Nasal cavity respiratory epithelium epithelial cell of viscerocranial mucosa (primary cell): ENCODE data around the gene C8G. TPM values are rescaled to one million over a fixed set of nuclear protein-coding genes. Genes with fewer than 3 reads are reported as not detected.

ENCODE experiments used
- total RNA-seq: library from RNA; depleted of rRNA; stranded (reverse); fragments of >200 nt; gene quantifications from 2 replicates; pipeline ENCODE4 v1.2.3, GENCODE V29; 2014

The C8G gene
- total RNA-seq = 0.28 TPM in 1 of 2 replicates, not detected in the other

GRCh38 chr9:136944519-136945332, at the start of gene C8G, which contains the start of gene FBXW5:
Gene C8G, plus strand, starts transcription at chr9:136945243. Its CDS starts 78 bp downstream, at chr9:136945321.
Gene FBXW5, minus strand, starts transcription at chr9:136944738. Its CDS starts 655 bp downstream, at chr9:136944083.

DNA sequence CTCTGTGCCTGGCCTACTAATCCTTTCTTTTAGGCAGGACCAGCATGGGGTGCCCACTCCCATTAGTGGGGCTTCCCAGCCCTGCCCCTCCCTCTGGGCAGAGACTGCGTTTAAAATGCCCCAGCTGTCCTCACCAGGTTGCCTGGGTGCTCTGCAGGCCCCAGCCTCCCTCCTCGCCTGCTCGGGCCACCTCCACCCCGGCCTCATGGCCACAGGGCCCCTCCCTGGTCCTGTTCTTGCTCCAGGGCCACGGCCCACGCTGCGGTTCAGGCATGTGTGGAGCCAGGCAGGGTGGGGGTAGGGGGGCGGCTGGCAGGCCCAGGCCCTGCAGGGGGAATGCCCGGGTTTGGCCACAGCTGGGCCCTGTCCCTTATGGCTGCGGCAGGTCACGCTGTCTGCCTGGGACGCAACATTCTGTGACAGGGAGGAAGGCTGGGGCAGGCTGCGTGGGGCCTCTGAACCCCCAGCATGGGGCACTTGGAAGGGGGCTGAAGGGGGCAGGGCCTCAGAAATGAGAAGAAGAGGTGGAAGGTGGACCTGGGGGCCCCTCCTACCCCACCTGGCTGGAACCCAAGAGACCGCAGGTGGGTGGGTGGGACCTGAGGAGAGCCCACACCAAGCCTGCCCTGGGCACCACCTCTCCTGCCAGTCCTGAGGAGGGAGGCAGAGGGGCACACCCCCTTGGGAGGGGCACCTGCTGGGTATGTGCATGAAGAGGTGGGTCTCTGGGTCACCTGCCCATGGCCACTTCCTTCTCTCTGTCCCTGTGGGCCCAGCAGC, 6.7 kb downstream of the C8G start, which contains the start of gene LCN12:
Gene LCN12, plus strand, starts transcription at position 733 of the 780 bp plus-strand sequence. CDS start 55 bp downstream, outside the sequence.

DNA sequence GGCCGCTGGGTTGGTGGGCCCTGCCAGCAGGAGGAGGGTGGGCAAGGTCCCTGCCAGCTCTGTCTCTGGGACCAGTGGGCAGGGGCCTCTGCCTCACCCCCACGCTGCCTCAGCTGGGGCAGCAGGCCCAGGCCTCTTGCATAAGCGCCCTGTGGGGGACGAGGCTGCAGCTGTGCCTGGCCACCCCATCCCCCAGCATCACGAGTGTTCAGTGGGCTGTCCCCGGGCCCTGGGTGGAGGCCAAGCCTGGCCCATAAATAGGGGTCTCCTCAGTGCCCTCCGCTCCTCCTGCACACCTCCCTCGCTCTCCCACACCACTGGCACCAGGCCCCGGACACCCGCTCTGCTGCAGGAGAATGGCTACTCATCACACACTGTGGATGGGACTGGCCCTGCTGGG, 32.2 kb downstream of the C8G start, which contains the start of gene PTGDS:
Gene PTGDS, plus strand, starts transcription at position 282 of the 400 bp plus-strand sequence. Its CDS starts 75 bp downstream, at position 357.

DNA sequence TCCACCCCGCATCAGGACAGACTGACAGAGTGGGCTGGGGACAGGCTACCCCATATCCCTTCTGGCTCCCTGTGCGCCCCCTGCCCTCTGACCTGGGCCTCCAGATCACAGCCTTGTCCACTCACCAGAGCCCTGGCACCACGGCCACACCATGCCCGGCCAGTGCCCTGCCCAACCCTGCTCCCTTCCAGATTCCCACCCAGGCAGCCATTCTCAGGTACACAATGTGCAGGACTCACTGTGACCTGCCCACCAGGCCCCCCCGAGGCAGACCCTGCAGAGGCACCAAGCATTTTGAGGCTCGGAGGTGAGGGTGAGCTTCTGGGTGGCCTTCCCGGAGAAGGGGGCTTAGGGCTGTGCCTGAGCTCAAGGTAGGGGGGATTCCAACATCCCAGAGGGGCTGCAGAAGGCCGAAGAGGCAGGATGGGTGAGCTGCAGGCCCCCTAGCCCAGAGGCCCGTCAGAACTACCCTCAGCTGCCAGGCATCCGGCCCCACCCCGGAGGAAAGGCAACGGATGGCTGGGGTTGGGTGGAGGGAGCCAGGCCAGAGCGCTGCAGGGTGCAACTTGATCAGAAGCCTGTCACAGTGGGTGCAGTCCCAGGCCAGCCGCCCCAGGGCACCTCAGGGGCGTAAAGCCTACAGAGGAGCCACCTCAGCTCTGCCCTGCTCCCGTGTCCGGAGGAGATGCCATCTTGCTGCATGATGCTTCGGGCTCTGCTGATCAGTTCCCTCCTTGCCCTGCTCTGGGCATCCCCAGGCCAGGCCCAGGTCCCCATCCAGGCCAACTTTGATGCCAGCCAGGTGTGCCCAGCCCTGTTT, 37.4 kb downstream of the C8G start, which contains the start of gene LCNL1:
Gene LCNL1, plus strand, starts transcription at position 762 of the 820 bp plus-strand sequence. CDS start 594 bp downstream, outside the sequence.

DNA sequence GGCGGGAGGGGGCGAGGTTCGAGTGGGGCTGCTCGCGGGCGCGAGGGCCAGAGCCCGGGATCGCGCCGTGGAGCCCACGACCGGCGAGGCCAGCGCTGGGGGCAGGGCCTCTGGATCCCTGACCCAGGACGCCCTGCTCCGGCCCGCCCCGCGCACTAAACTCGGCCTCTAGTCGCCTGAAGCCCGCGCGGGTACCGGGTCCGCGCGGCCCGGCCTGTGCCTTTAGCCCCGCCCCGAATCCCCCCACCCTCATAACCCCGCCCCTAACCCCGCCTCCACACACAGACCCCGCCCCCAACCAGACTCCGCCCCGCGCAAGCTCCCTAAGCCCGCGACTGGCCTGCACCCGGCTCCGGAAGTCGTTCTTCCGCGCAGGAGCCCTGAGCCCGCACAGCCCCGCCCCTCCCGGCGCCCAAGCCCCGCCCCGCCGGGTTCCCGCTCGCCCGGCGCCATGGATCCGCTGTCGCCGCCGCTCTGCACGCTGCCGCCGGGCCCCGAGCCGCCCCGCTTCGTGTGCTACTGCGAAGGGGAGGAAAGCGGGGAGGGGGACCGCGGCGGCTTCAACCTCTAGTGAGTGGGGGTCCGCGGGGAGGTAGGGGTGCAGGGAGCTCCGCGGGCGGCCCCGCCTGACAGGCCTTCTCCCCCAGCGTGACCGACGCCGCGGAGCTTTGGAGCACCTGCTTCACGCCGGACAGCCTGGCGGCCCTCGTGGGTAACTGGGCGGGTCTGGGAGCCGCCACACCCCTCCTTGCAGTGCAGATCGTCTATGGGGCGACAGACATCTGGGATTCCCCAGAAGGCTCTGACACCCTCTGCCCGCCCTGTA, 47.2 kb downstream of the C8G start, which contains the start of gene PAXX:
Gene PAXX, plus strand, starts transcription at position 430 of the 826 bp plus-strand sequence. Its CDS starts 22 bp downstream, at position 452.

Other genes starting within 250 kb of the C8G start
- under 0.01 and 1.00 TPM in 2 replicates for gene DIPK1B, start 232.7 kb upstream of the C8G start, total RNA-seq
- gene LCN10, start 202.3 kb upstream of the C8G start, total RNA-seq = not detected in 2 replicates
- not detected in 2 replicates for gene LCN6, start 196.7 kb upstream of the C8G start, total RNA-seq
- not detected in 2 replicates for gene LCN8, start 187.0 kb upstream of the C8G start, total RNA-seq
- not detected in 2 replicates for gene LCN15, start 180.7 kb upstream of the C8G start, total RNA-seq
- gene TMEM141, start 153.9 kb upstream of the C8G start, total RNA-seq = 63.2 and 150 TPM in 2 replicates
- gene CCDC183, start 148.9 kb upstream of the C8G start, total RNA-seq = under 0.01 and 0.28 TPM in 2 replicates
- gene RABL6, start 137.3 kb upstream of the C8G start, total RNA-seq = 73.4 and 86.8 TPM in 2 replicates
- gene AJM1, start 102.8 kb upstream of the C8G start, total RNA-seq = 2.1 and 3.4 TPM in 2 replicates
- gene PHPT1, start 95.8 kb upstream of the C8G start, total RNA-seq = 88.2 and 91.8 TPM in 2 replicates
- 1.4 and 6.5 TPM in 2 replicates for gene MAMDC4, start 92.9 kb upstream of the C8G start, total RNA-seq
- 269 and 274 TPM in 2 replicates for gene EDF1, start 78.9 kb upstream of the C8G start, total RNA-seq
- gene TRAF2, start 58.7 kb upstream of the C8G start, total RNA-seq = 9.9 and 24.1 TPM in 2 replicates
- 107 and 164 TPM in 2 replicates for gene FBXW5, start 505 bp upstream of the C8G start, total RNA-seq
- gene LCN12, start 7.0 kb downstream of the C8G start, total RNA-seq = 0.34 TPM in 1 of 2 replicates, not detected in the other
- not detected in 2 replicates for gene PTGDS, start 32.3 kb downstream of the C8G start, total RNA-seq
- not detected in 2 replicates for gene LCNL1, start 37.8 kb downstream of the C8G start, total RNA-seq
- gene PAXX, start 47.2 kb downstream of the C8G start, total RNA-seq = 7.8 and 9.9 TPM in 2 replicates
- gene CLIC3, start 51.3 kb downstream of the C8G start, total RNA-seq = 4.4 and 6.7 TPM in 2 replicates
- gene ABCA2, start 83.0 kb downstream of the C8G start, total RNA-seq = 4.1 and 48.2 TPM in 2 replicates
- not detected in 2 replicates for gene FUT7, start 86.8 kb downstream of the C8G start, total RNA-seq
- 3.8 and 16.7 TPM in 2 replicates for gene NPDC1, start 100.9 kb downstream of the C8G start, total RNA-seq
- gene ENTPD2, start 108.8 kb downstream of the C8G start, total RNA-seq = 1.8 and 3.1 TPM in 2 replicates
- 0.85 and 2.1 TPM in 2 replicates for gene SAPCD2, start 125.3 kb downstream of the C8G start, total RNA-seq
- gene UAP1L1, start 132.3 kb downstream of the C8G start, total RNA-seq = 4.8 and 6.3 TPM in 2 replicates
- gene MAN1B1, start 141.7 kb downstream of the C8G start, total RNA-seq = 62.5 and 67.1 TPM in 2 replicates
- 62.2 and 81.7 TPM in 2 replicates for gene DPP7, start 169.5 kb downstream of the C8G start, total RNA-seq
- 0.57 and 1.0 TPM in 2 replicates for gene GRIN1, start 193.9 kb downstream of the C8G start, total RNA-seq
- 2.1 TPM in 1 of 2 replicates, not detected in the other for gene LRRC26, start 224.8 kb downstream of the C8G start, total RNA-seq
- not detected in 2 replicates for gene TMEM210, start 226.8 kb downstream of the C8G start, total RNA-seq
- 17.4 and 24.1 TPM in 2 replicates for gene ANAPC2, start 243.3 kb downstream of the C8G start, total RNA-seq
- 46.5 and 57.4 TPM in 2 replicates for gene SSNA1, start 243.4 kb downstream of the C8G start, total RNA-seq